Measurements from ENCODE around the gene IP6K2. TPM values are rescaled to one million over a fixed set of nuclear protein-coding genes. Genes with fewer than 3 reads are reported as not detected.

Gene IP6K2
- total and polyA plus RNA-seq, 2 of the 13 experiments (the other 11 are each of a cell fraction or from before 2014, with no cell fraction given), result 85.5 to 112 TPM

GRCh38 chr3:48685603-48686511 lies 31.2 kb downstream of the IP6K2 start, which contains the start of gene NCKIPSD (continued):
- TF ChIP-seq, protein P1, sequence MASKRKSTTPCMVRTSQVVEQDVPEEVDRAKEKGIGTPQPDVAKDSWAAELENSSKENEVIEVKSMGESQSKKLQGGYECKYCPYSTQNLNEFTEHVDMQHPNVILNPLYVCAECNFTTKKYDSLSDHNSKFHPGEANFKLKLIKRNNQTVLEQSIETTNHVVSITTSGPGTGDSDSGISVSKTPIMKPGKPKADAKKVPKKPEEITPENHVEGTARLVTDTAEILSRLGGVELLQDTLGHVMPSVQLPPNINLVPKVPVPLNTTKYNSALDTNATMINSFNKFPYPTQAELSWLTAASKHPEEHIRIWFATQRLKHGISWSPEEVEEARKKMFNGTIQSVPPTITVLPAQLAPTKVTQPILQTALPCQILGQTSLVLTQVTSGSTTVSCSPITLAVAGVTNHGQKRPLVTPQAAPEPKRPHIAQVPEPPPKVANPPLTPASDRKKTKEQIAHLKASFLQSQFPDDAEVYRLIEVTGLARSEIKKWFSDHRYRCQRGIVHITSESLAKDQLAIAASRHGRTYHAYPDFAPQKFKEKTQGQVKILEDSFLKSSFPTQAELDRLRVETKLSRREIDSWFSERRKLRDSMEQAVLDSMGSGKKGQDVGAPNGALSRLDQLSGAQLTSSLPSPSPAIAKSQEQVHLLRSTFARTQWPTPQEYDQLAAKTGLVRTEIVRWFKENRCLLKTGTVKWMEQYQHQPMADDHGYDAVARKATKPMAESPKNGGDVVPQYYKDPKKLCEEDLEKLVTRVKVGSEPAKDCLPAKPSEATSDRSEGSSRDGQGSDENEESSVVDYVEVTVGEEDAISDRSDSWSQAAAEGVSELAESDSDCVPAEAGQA (IDR thresholded peaks at IDR 0.05; ENCODE audit: low read depth), result no peak
- TF ChIP-seq, protein P1 (CRISPR knock-in tag; IDR thresholded peaks at IDR 0.05; ENCODE audit: borderline replicate concordance), result no peak
- no peak for TF ChIP-seq THYN1 (CRISPR knock-in tag; IDR thresholded peaks at IDR 0.05; ENCODE audit: borderline replicate concordance, low read depth)
- no peak; the same call in 1 of the 2 replicates for TF ChIP-seq ZNF34 (CRISPR knock-in tag; IDR thresholded peaks at IDR 0.05; ENCODE audit: borderline replicate concordance)
- no peak for TF ChIP-seq ZBTB21 (CRISPR knock-in tag; IDR thresholded peaks at IDR 0.05)
- TF ChIP-seq DNMT1 (CRISPR knock-in tag; IDR thresholded peaks at IDR 0.05), result peak; percentile 99
- TF ChIP-seq PTBP1 (IDR thresholded peaks at IDR 0.05; ENCODE audit: low read depth, low read length, poor library complexity, severe bottlenecking), result no peak
- TF ChIP-seq, protein P2, sequence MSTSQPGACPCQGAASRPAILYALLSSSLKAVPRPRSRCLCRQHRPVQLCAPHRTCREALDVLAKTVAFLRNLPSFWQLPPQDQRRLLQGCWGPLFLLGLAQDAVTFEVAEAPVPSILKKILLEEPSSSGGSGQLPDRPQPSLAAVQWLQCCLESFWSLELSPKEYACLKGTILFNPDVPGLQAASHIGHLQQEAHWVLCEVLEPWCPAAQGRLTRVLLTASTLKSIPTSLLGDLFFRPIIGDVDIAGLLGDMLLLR (CRISPR knock-in tag; IDR thresholded peaks at IDR 0.05), result peak; percentile 87
- 0 out of 2 replicates have a peak, but pooled peaks have one; percentile 11 for TF ChIP-seq ZSCAN9 (CRISPR knock-in tag; IDR thresholded peaks at IDR 0.05; ENCODE audit: borderline replicate concordance)
- TF ChIP-seq NFAT5 (CRISPR knock-in tag; IDR thresholded peaks at IDR 0.05), result peak; percentile 81; the same call in 1 of the 2 replicates
- TF ChIP-seq NR1H2 (CRISPR knock-in tag; IDR thresholded peaks at IDR 0.05; ENCODE audit: borderline replicate concordance, low read depth), result peak; percentile 77; the same call in 1 of the 2 replicates
- TF ChIP-seq ZNF720 (CRISPR knock-in tag; IDR thresholded peaks at IDR 0.05), result no peak
- TF ChIP-seq SPEN (CRISPR knock-in tag; IDR thresholded peaks at IDR 0.05; ENCODE audit: low read depth), result peak; percentile 96
- no peak for TF ChIP-seq ZSCAN12 (CRISPR knock-in tag; IDR thresholded peaks at IDR 0.05)
- 0 out of 2 replicates have a peak, but pooled peaks have one; percentile 27 for TF ChIP-seq ZNF597 (CRISPR knock-in tag; IDR thresholded peaks at IDR 0.05)

All from HepG2 (cell line).